NCI-H345 treated with DMSO at 0.1 percent for 48 hours (cell line): ENCODE data around the gene SNTN.
"Not testable (repeated sequence)": the region's sequence is repeated elsewhere in the genome, so short reads cannot be mapped to it uniquely, and the experiment has no call there.

Experiments used
- DNase-seq: peaks from one replicate; lab custom pipeline; 2025; ENCODE audit not compliant: unreplicated experiment; lab: John Stamatoyannopoulos, UW

SNTN gene

GRCh38 chr3:63652066-63652725 lies at the start of gene SNTN:
Gene SNTN (plus strand): TSS chr3:63652675. CDS start chr3:63652688, 13 bp downstream.
- no peak for DNase-seq

GRCh38 chr3:63607716-63608115 lies 44.8 kb upstream of the SNTN start:
- no peak for DNase-seq

- DNase-seq: no peak
Observed at GRCh38 chr3:63609408-63609807, 43.1 kb upstream of the SNTN start.

DNA sequence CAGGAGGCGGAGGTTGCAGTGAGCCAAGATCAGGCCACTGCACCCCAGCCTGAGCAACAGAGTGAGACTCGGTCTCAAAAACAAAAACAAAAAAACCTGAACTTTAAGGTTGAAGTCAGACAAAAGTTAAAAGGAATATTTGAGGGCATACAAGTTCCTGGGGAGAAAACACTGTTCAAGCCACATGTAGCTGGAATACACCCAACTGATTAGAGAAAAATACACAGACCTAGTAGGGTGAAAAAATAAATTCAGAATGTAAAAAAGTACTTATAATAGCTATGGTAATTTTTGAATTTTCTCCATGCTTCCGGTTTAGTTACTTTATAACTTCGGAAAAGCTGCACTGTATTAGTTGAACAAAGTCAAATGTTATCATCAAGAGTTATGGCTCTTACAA lies 42.6 kb upstream of the SNTN start:
- no peak for DNase-seq

DNA sequence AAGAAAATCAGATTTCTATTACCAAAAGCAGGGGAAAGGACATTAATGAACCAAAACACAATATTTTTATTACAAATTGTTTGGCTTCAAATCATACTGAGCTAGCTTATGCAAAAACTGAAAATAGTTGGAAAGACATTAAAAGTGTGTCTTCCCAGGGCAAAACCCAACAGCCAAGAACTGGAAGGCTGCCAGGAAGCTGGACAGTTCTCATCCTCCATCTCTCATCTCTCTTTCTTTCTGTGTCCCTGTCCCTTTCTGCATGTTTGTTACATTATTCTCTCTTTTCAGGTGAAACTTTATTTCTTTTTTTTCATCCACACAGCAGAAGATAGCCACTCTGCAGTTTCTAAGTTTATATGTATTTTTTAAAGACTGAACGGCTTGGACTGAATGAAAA lies 41.1 kb upstream of the SNTN start:
- DNase-seq: no peak

DNA sequence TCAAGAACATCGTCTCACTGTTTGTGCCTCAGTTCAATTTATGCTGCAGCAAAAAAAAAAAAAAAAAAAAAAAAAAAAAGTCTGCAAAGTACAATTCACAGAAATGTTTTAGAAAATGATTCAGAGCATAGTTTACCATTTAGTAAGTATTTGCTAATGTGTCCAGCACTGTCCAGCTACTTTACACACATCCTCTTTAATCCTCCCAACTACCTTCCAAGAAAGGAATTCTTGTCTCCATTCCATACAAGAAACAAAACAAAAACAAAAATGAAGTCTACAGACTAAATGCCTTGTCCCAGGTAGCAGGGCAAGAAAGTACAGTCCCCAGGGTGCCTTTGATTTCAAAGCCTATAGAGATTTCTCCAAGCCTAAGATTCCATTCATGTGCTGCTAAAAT lies 38.9 kb upstream of the SNTN start:
- no peak for DNase-seq

DNA sequence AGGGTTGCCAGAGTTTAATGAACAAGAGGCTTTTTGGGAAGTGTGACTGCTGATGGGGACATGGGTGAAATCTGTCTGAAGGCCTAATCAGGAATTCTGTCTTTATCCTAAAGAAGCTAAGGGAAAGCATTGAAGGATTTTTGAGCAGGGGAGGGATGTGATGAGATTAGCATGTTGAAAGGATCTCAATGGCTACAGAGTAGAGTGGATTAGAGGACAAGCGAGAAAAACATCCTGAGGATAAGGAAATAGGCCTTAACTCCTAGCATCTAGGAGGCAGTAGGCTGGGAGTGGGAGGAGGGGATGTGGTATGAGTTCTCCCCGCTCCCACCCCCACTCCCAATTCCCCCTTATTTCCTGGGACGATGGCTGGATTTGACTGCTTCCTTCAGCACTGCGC lies 35.1 kb upstream of the SNTN start:
- DNase-seq: no peak

DNA sequence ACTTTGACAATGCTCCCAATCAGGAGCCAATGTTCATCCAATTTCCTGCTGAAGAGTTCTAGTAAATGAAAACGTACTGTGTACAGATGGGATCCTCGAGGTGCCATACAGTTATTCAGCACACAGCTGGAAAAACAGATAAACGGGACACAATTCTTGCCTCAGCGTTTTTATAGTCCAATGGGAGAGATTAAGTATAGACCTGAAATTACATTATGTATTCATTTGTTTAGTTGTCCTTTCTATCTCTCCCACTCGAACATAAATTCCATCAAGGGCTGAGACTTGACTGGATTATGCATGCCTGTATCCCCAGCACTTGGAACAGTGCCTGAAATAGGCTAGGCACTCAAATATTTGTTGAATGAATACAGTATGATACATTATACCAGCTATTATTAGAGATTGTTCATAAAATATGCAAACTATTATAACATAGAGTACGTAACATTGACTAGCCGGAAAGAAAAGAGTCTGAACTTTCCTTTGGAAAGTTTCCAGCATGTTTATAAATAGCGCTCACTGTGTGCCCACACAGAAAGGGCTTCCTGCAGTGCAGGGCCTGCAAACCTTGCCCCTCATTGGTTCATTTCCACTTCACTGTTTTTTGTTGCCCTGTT lies 27.4 kb upstream of the SNTN start:
- DNase-seq: peak; percentile 84

DNA sequence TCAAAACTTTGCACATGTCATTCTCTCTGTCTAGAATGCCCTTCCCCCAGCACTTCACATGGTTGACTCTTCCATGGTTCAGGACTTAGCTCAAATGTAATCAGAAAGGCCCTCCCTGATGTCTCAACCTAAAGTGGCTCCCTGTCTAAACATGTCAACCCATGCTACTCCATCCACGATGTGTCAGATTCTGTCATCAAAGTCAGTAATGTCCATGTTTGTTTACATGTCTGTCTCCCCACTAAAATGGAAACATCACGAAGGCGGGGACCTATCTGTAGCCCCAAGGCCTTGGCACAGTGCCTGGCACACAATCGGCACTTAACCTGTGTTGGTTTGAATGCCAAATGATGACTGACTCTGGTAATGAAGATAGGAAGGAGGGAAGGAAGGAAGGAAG lies 20.8 kb upstream of the SNTN start:
- peak; percentile 13 for DNase-seq

DNA sequence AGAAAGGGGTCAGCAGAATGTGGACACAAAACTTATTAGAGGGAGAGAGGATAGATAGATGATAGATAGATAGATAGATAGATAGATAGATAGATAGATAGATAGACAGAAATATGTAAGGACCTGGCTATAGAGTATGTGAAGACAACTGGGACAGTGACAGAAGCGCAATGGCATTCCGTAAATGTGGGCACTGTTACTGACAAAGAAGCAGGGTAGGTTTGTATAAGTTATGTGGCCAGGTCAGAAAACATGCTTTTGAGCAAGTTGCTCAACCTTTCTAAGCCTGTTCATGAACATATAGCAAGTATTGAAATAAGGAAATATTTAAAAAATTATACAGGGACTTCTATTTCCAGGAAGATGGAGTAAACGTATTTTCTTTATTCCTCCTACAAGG lies 17.3 kb upstream of the SNTN start:
- DNase-seq: no peak

GRCh38 chr3:63639806-63640205 lies 12.7 kb upstream of the SNTN start:
- DNase-seq: no peak

DNA sequence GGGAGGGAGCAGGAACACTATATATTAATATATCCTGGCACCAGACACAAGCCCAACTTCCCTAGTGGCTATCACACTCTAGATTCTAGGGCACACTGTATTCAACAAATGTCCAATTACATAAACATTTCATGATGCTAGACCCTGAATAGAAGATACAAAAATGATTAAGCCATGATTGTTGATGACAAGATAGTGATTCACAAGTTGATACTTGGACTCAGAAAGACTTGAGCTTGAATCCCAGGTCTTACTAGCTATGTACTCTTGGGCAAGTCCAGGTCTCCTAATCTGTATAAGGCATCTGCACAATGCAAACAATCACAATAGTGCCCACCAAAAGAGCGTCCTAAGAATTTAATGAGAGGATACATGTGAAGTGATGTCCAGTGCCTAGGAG lies 10.0 kb upstream of the SNTN start:
- no peak for DNase-seq

DNA sequence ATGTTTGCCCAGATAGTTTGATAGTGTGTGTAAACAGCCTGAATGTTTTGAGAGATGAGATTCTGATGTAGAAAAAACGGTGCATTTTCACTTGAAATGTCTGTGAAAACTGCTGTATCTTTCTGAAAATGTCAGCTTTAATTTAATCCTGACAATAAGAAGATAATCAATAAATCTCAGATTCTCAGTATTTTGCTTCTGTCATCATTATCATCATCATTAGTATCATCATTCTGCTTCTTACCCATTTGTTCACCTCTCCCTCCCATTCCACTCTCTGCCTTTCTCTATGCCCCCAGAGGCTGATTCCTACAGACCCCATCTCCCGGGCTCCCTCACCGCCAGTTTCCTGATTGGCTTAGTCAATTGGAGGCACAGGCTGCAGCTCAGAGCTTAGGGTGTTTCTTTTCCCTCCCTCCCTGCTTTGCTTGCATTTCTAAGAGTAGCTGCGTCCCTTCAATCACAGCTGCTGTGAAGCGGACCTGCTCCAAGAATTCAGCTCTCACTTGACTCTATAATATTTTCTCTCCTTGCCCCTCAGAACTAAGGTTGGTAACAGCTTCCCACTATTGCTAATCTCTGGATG lies 8.2 kb upstream of the SNTN start:
- no peak for DNase-seq

DNA sequence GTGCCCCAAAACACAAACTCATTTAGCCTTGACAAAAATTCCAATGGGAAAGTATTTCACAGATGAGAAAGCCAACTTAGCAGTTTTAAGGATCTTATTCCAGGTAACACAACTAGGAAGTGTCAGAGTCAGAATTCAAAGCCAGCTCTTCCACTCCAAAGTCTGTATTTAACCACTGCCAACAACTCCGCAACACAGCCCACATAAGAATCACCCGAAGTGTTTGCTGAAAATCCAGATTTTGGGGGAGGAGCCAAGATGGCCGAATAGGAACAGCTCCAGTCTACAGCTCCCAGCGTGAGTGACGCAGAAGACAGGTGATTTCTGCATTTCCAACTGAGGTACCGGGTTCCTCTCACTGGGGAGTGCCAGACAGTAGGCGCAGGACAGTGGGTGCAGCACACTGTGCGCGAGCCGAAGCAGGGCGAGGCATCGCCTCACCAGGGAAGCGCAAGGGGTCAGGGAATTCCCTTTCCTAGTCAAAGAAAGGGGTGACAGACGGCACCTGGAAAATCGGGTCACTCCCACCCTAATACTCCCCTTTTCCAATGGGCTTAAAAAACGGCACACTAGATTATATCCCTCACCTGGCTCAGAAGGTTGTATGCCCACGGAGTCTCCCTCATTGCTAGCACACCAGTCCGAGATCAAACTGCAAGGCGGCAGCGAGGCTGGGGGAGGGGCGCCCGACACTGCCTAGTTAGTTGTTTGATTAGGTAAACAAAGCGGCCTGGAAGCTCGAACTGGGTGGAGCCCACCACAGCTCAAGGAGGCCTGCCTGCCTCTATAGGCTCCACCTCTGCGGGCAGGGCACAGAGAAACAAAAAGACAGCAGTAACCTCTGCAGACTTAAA lies 7.3 kb upstream of the SNTN start:
- not testable (repeated sequence) for DNase-seq

GRCh38 chr3:63654211-63654610 lies 1.7 kb downstream of the SNTN start:
- no peak for DNase-seq

DNA sequence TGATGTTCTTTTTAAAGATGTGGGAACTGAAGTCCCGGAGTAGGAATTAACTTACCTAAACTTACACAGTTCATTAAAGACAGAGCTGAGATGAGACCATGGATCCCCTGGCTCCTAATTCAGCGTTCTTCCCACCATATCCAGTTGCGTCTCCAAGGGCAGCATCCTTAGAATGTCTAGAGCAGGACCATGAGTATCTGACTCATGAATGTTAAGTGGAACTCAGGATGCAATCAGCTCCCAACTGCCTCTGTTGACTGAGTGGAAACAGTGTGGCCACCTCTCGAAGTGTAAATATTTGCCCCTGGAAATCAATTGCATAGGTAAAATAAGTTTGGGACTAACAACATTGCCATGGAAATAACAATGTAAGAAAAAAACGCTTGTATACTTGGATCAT lies 2.5 kb downstream of the SNTN start:
- no peak for DNase-seq

DNA sequence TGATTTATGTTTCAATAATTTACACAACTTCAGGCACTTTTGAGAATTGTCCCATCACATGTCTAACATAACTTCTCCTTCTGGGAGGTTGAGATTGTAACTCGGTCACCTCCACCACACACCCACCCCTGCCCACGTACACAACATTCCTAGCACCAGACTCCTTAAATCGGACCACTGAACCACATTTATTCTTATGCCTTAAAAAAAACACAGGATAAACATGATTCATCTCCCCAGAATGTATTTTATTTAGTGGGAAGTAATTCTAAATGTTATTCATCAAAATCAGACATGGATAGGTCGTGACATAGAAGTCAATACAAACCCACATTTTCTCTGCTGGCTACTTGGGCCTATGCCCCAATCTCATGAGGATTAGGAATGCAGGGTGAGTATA lies 3.0 kb downstream of the SNTN start:
- DNase-seq: no peak

DNA sequence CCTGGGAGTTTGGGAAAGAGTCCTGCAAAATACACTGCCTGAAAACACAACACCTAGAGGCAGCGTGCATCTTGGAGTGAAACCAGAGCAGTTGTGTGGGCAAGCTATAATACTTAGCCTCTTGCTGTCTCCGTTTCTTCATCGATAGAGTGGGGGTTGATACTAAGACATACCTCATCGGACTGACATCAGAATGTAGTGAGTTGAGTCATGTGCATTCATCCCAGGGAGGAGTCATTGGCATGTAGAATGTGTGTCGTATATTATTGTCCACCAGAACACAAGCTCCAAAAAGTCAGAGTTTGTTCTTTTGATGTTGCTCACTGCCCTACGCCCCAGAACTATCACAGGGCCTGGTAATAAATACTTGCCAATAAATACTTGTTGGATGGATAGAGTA lies 4.3 kb downstream of the SNTN start:
- no peak for DNase-seq

DNA sequence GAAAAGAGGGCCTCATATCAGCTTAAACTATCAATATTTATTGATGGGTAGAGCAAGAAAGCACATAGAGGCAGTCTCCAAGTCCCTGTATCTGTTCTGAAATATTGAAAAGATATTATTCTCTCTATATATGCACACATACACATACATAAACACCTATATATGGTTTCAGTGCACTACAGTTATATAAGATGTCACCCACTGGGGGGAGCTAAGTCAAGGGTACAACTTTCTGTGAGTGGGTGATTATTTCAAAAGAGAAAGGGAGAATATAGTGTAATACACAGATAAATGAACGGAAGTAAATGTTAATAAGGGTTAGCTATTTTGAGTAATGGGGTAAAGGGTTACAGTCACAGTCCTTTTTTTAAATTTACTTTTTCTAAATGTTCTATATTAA lies 8.8 kb downstream of the SNTN start:
- DNase-seq: no peak

DNA sequence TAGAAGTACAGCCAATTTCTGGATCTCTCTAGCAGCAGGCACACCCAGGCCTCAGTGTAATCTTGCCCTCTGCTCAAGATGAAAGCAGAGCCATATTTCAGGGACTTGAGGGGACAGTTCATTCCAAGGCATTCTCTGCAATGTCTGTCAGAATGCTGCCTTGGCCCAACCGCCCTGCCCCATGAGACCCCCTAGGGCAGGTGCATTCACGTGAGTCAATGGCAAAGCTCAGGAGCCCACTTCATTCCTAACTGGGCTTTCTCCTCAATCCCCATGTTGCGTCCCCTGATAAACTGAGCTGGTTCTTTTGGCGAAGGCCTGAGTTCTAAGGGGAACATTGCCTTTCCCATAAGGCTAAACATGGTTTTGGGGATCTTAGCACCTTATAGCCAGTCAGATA lies 9.5 kb downstream of the SNTN start:
- DNase-seq: no peak

GRCh38 chr3:63662500-63662899 lies 10.0 kb downstream of the SNTN start:
- no peak for DNase-seq

GRCh38 chr3:63670544-63670943 lies 18.1 kb downstream of the SNTN start:
- DNase-seq: no peak
